Breast epithelium (tissue), 4 donors: ENCODE data around the gene SV2C. TPM values are rescaled to one million over a fixed set of nuclear protein-coding genes. Genes with fewer than 3 reads are reported as not detected.

Source experiments
- DNase-seq, 2 donors: peaks; one replicate each; pipeline ENCODE4 v3.0.0-alpha.2; 2019; ENCODE audit warnings: low spot score in 2 of 2
- H3K27ac ChIP-seq, 2 donors: fragments of 200-600 bp; sonication (generic) in 1 of 2; one replicate each; pipeline ENCODE4 v1.5.1; 2016 to 2019; ENCODE audit warnings: mild to moderate bottlenecking in 1 of 2
- H3K27me3 ChIP-seq, 2 donors: fragments of 200-600 bp; sonication (generic) in 1 of 2; one replicate each; pipeline versions ENCODE4 v1.5.1 to v1.6.0; 2017 to 2019; ENCODE audit warnings: control low read depth in 1 of 2, mild to moderate bottlenecking in 1 of 2
- H3K36me3 ChIP-seq: fragments of 200-600 bp; one replicate; pipeline ENCODE4 v1.5.1; 2019
- H3K4me1 ChIP-seq, 2 donors: fragments of 200-600 bp; sonication (generic); one replicate each; pipeline ENCODE4 v1.5.1; 2016 to 2019; ENCODE audit warnings: control low read depth in 1 of 2
- H3K4me3 ChIP-seq, 3 donors: fragments of 200-600 bp; sonication (generic); 1 replicate in 2 of 3; 2 replicates in 1 of 3; pipeline ENCODE4 v1.5.1; 2016 to 2019; ENCODE audit warnings: mild to moderate bottlenecking in 3 of 3, moderate library complexity in 2 of 3
- H3K9me3 ChIP-seq, 2 donors: fragments of 200-600 bp; sonication (generic) in 1 of 2; one replicate each; pipeline ENCODE4 v1.5.1; 2016 to 2019; ENCODE audit warnings: control low read depth in 1 of 2
- POLR2A ChIP-seq: fragments of 450-650 bp; IDR thresholded peaks from one replicate; pipeline ENCODE4 v1.6.1; 2016; ENCODE audit warnings: antibody characterized with exemption, mild to moderate bottlenecking, moderate library complexity
- POLR2AphosphoS5 ChIP-seq, 3 donors: sonication (generic); formaldehyde crosslinking; IDR thresholded peaks; one replicate each; pipeline ENCODE4 v1.6.1; 2017; ENCODE audit warnings: antibody characterized with exemption in 3 of 3
- intact Hi-C: fragments of 100-400 bp; cut with DNase I; formaldehyde crosslinking; loops from one replicate; pipeline ENCODE4 v1.15.1; 2023; ENCODE audit warnings: low total_unique reads
- total RNA-seq, 3 donors: library from RNA; depleted of rRNA; stranded (reverse); fragments of >200 nt; gene quantifications; one replicate each; pipeline ENCODE4 v1.1.0, GENCODE V29; 2016
- TF ChIP-seq, protein P1 (sequence below), 3 donors: fragments of 450-650 bp; IDR thresholded peaks; one replicate each; pipeline ENCODE4 v1.5.1; 2016 to 2017; ENCODE audit warnings: antibody characterized with exemption in 3 of 3, mild to moderate bottlenecking in 3 of 3, moderate library complexity in 3 of 3

Gene SV2C
- total RNA-seq, 3 donors from 2014 or later, result 0.32 to 1.3 (median 0.59) TPM

DNA sequence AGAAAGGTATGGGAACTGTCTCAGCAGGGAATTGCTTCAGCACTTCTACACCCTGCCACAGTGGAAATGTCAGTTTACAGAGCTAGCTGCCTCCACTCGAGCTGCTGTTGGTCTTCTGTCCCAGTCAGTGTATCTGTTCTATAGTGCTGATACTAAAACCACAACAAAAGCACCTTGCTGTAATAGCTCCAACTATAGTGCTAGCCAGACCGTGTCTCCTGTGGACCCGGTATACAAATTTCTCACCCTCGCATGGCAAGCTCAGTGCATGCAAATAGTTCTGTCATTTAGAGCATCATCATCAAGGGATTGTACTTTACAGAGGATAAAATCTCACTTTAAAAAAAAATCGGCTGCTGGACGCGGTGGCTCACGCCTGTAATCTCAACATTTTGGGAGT, 268.4 kb downstream of the SV2C start:
- intact Hi-C loops, result no loop called here
- Histone ChIP-seq H3K36me3 (no peaks in the 10 kb centered on the region), H3K27me3 (no peaks in the 10 kb centered on the region), H3K27ac (no peak overlapping the region), H3K4me1 (no peaks in the 10 kb centered on the region), H3K4me3 (no peak overlapping the region), H3K9me3 (no peaks in the 10 kb centered on the region)
- DNase-seq, result no peak
- TF ChIP-seq, protein P1, sequence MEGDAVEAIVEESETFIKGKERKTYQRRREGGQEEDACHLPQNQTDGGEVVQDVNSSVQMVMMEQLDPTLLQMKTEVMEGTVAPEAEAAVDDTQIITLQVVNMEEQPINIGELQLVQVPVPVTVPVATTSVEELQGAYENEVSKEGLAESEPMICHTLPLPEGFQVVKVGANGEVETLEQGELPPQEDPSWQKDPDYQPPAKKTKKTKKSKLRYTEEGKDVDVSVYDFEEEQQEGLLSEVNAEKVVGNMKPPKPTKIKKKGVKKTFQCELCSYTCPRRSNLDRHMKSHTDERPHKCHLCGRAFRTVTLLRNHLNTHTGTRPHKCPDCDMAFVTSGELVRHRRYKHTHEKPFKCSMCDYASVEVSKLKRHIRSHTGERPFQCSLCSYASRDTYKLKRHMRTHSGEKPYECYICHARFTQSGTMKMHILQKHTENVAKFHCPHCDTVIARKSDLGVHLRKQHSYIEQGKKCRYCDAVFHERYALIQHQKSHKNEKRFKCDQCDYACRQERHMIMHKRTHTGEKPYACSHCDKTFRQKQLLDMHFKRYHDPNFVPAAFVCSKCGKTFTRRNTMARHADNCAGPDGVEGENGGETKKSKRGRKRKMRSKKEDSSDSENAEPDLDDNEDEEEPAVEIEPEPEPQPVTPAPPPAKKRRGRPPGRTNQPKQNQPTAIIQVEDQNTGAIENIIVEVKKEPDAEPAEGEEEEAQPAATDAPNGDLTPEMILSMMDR (IDR thresholded peaks at IDR 0.05), result no peak
- TF ChIP-seq POLR2A (no peak), POLR2AphosphoS5 (IDR thresholded peaks at IDR 0.05) (no peak)

DNA sequence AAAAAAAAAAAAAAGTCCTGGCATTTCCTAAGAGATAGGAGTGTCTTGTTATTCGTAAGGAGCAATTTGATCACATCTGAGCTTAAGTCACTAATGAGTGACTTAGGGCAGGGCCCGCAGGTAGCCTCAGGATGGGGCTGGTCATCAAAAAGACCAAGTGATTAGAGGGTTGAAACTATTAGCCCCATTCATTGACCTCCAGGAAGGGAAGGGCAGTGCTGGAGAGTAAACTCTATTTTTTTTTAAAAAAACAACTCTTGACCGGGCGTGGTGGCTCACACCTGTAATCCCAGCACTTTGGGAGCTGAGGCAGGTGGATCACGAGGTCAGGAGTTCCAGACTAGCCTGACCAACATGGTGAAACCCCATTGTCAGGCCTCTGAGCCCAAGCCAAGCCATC, 273.7 kb downstream of the SV2C start:
- intact Hi-C loops, result no loop called here
- no peak overlapping the region for H3K4me3 ChIP-seq

DNA sequence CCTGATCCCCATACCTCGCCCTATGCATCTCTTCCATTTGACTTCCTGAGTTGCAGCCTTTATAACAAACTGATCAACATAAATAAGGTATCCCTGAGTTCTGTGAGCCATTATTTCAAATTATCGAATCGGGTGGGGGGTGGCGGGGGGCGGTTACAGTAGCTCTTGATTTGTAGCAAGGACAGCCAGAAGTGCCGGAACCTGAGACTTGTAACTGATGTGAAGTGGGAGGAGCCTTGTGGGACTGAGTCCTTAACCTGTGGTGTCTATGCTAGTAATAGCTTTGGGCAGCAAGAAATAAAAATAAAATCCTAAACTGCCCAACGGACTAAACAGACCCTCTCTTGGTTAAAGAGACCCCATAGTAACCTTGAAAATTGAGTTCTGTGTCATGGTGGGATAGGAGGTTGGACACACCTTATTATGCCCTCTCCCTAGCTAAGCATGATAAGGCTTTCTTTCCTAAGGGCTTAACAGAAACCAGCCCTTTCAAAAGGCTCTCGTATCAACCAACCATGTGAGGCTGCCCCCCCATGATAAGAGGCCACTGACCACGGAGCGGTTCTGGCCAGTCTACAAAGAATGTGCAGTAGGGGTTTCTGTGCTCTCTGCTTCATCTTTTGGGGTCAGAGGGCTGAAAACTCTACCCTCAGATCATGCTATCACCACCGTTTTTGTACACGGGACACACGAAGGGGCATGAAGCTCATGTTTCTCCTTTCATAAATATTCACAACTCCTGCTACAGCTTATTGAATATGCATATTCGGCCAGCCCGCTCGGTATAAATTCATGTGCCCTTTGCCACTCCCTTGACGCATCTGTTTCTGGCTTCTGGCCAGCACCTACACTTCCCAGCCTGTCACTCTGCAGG, 280.4 kb downstream of the SV2C start:
- Histone ChIP-seq H3K4me3 (no peak overlapping the region), H3K27me3 (no peaks in the 10 kb centered on the region), H3K27ac (no peak overlapping the region), H3K4me1 (no peaks in the 10 kb centered on the region), H3K9me3 (no peaks in the 10 kb centered on the region), H3K36me3 (no peaks in the 10 kb centered on the region)
- no peak for DNase-seq
- TF ChIP-seq POLR2AphosphoS5 (IDR thresholded peaks at IDR 0.05) (no peak), POLR2A (no peak)
- TF ChIP-seq, protein P1 (IDR thresholded peaks at IDR 0.05), result no peak
- intact Hi-C loops, result no loop called here

More for the DNA sequence above, 273.7 kb downstream of the SV2C start:
- TF ChIP-seq, protein P1 (IDR thresholded peaks at IDR 0.05), result no peak
- no peak for TF ChIP-seq POLR2A
- TF ChIP-seq POLR2AphosphoS5 (IDR thresholded peaks at IDR 0.05), result no peak
- Histone ChIP-seq H3K36me3 (no peaks in the 10 kb centered on the region), H3K4me1 (no peaks in the 10 kb centered on the region), H3K27me3 (no peaks in the 10 kb centered on the region), H3K9me3 (no peaks in the 10 kb centered on the region), H3K27ac (no peak overlapping the region)
- no peak for DNase-seq

DNA sequence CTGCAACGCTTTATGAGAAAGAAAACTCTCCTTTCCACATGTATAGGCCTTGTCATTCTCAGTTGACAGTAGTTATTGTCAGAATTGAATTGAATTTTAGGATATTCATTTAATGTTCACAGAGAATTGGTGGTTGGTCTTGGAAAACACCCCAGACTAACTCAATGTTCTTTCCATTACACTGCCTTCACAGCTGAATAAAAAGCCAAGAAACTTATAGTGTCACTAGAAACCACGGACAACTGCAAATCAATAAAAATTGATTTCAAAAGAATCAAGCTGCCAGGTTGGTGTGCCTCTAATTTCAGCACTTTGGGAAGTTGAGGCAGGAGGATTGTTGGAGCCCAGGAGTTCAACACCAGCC, 281.0 kb downstream of the SV2C start:
- DNase-seq, result no peak
- intact Hi-C loops, result no loop called here
- TF ChIP-seq POLR2AphosphoS5 (IDR thresholded peaks at IDR 0.05) (no peak), POLR2A (no peak)
- TF ChIP-seq, protein P1 (IDR thresholded peaks at IDR 0.05), result no peak
- H3K27ac ChIP-seq, result no peak overlapping the region
- H3K4me3 ChIP-seq, result no peak overlapping the region
- H3K36me3 ChIP-seq, result no peaks in the 10 kb centered on the region
- no peaks in the 10 kb centered on the region for H3K9me3 ChIP-seq
- no peaks in the 10 kb centered on the region for H3K4me1 ChIP-seq
- H3K27me3 ChIP-seq, result no peaks in the 10 kb centered on the region

DNA sequence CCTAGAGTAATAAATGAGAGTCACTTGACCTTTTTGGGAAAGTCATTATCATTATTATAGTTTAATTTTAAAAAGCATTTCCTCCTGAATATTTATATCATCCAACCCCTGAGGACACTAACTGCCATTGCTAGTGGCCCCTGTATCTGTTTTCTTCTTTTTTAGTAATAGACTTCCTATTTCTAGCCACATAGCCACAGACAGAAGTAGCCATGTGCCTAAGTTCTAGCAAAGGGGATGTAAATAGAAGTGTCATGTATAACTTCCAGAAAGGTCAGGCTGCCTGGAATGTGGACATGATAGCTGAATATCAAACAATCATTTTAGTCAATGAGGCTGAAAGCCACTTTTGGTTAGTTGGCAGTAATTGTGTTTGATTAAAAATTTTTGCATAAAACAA, 282.4 kb downstream of the SV2C start:
- no peak overlapping the region for H3K27ac ChIP-seq
- H3K4me1 ChIP-seq, result no peaks in the 10 kb centered on the region
- no peak for DNase-seq
- no peaks in the 10 kb centered on the region for H3K27me3 ChIP-seq
- intact Hi-C loops, result no loop called here
- no peaks in the 10 kb centered on the region for H3K36me3 ChIP-seq
- no peaks in the 10 kb centered on the region for H3K9me3 ChIP-seq
- H3K4me3 ChIP-seq, result no peak overlapping the region
- TF ChIP-seq POLR2AphosphoS5 (IDR thresholded peaks at IDR 0.05) (no peak), POLR2A (no peak)
- TF ChIP-seq, protein P1 (IDR thresholded peaks at IDR 0.05), result no peak
